GM18951 (cell line): ENCODE results near the gene MRPS34.
A peak's percentile ranks its signal among the peaks of the same experiment; 100 is the strongest.

ENCODE experiments used
- POLR2A ChIP-seq: IDR thresholded peaks from 4 replicates; pipeline ENCODE4 v1.6.1; 2011; ENCODE audit warnings: mild to moderate bottlenecking; ENCODE audit not compliant: insufficient read length, insufficient read depth; ENCODE audit errors: extremely low read depth
- in situ Hi-C: fragments of 300-500 bp; cut with MboI; formaldehyde crosslinking; loops from one replicate; pipeline ENCODE4 v1.12.0; 2022; ENCODE audit warnings: low sequenced_read_pairs, mixed read lengths, inconsistent platforms; ENCODE audit not compliant: unreplicated experiment

The MRPS34 gene

GRCh38 chr16:1784977-1785845, 12.3 kb upstream of the MRPS34 start:
- no peak for TF ChIP-seq POLR2A
- in situ Hi-C loops = no loop called here

- TF ChIP-seq POLR2A = peak; percentile 76
- in situ Hi-C loops = no loop called here
Measured at GRCh38 chr16:1782408-1783264, 9.7 kb upstream of the MRPS34 start, which contains the start of the genes NUBP2 and SPSB3. TSS of gene NUBP2 (plus strand) at chr16:1782960. CDS start at chr16:1783021, 61 bp downstream. TSS of gene SPSB3 (minus strand) at chr16:1782571. CDS start at chr16:1781483, 1,088 bp downstream.

- TF ChIP-seq POLR2A = peak; percentile 9
- in situ Hi-C loops = no loop called here
Measured at GRCh38 chr16:1781758-1782407, 8.9 kb upstream of the MRPS34 start.

- no peak for TF ChIP-seq POLR2A
- in situ Hi-C loops = no loop called here
Measured at GRCh38 chr16:1781254-1781653, 8.3 kb upstream of the MRPS34 start.

GRCh38 chr16:1780677-1781072, 7.7 kb upstream of the MRPS34 start:
- no peak for TF ChIP-seq POLR2A
- in situ Hi-C loops = no loop called here

- in situ Hi-C loops = no loop called here
- TF ChIP-seq POLR2A = no peak
Measured at GRCh38 chr16:1779741-1780676, 7.1 kb upstream of the MRPS34 start.

- TF ChIP-seq POLR2A = no peak
- in situ Hi-C loops = no loop called here
Measured at GRCh38 chr16:1779234-1779701, 6.3 kb upstream of the MRPS34 start.

GRCh38 chr16:1778200-1779179, 5.6 kb upstream of the MRPS34 start:
- TF ChIP-seq POLR2A = no peak
- in situ Hi-C loops = no loop called here

- no peak for TF ChIP-seq POLR2A
- in situ Hi-C loops = no loop called here
Measured at GRCh38 chr16:1777375-1778199, 4.7 kb upstream of the MRPS34 start.

GRCh38 chr16:1776991-1777374, 4.0 kb upstream of the MRPS34 start:
- in situ Hi-C loops = no loop called here

More at GRCh38 chr16:1776991-1777374, 4.0 kb upstream of the MRPS34 start:
- TF ChIP-seq POLR2A = no peak
